ENCODE measurements around the gene EFEMP2.

Gene EFEMP2

DNA sequence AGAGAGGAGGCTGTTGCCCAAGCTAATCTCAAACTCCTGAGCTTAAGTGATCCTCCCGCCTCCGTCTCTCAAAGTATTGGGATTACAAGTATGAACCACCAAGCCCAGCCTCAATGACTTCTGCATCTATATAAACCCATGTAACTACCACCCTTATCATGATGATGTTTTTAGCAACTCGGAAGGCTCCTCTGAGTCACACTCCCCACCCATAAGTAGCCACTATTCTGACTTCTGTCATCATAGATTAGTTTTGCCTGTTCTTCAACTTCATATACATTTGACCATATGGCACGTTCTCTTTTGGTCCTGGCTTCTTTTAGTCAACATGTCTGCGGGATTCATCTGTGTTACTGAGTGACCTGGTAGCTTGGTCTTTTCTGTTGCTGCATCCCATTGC, 34.0 kb upstream of the EFEMP2 start:
- H2BK5ac ChIP-seq (ENCODE audit: low read depth, low read length, poor library complexity): no peak overlapping the region
- no peaks in the 10 kb centered on the region for H3K27me3 ChIP-seq (ENCODE audit: insufficient read depth, low read length)
- no peak overlapping the region for H2BK120ac ChIP-seq (ENCODE audit: insufficient read depth, low read length, poor library complexity)
- H4K8ac ChIP-seq (ENCODE audit: low read depth, low read length): no peak overlapping the region
- DNase-seq: peak in 1 of 2 donors; percentile 42
- no peaks in the 10 kb centered on the region for H3K79me2 ChIP-seq (ENCODE audit: control insufficient read depth, insufficient read depth, low read length, poor library complexity)
- no peaks in the 10 kb centered on the region for H3K36me3 ChIP-seq (ENCODE audit: control insufficient read depth in 1 of 2, insufficient read depth in 2 of 2, low read length in 2 of 2)
- H3K79me1 ChIP-seq (ENCODE audit: low read length): peaks cover 7% of the 10 kb centered on the region
- no peak overlapping the region for H4K91ac ChIP-seq (ENCODE audit: low read depth, low read length)
- no peak overlapping the region for H3K4me2 ChIP-seq (ENCODE audit: low read length)
- no peaks in the 10 kb centered on the region for H3K9me3 ChIP-seq (ENCODE audit: insufficient read depth, low read depth, low read length)
- no peak overlapping the region for H2AK5ac ChIP-seq (ENCODE audit: low read length)
- H3K4me3 ChIP-seq (ENCODE audit: low read depth, low read length): no peak overlapping the region
- H3K27ac ChIP-seq (ENCODE audit: low read depth, low read length): no peak overlapping the region
- no peak overlapping the region for H4K12ac ChIP-seq (ENCODE audit: low read depth, low read length)
- no peak overlapping the region for H3K18ac ChIP-seq (ENCODE audit: low read length)
- no peak overlapping the region for H3K14ac ChIP-seq (ENCODE audit: low read length)
- no peak overlapping the region for H2BK12ac ChIP-seq (ENCODE audit: low read length)
- H3K4me1 ChIP-seq (ENCODE audit: control insufficient read depth in 1 of 2, insufficient read depth in 2 of 2, low read length in 2 of 2): peaks cover 17 to 22% of the 10 kb centered on the region in 2 experiments
- H3K9ac ChIP-seq (ENCODE audit: low read length): no peak overlapping the region
- H2AFZ ChIP-seq (ENCODE audit: insufficient read depth, low read length, poor library complexity): no peak overlapping the region
- no CpG with 5 or more reads among the region's 5 CpGs for WGBS (ENCODE audit: extremely low coverage, insufficient coverage, insufficient read length)
- no peak overlapping the region for H3K4ac ChIP-seq (ENCODE audit: low read depth, low read length)
- no peak overlapping the region for H3K23ac ChIP-seq (ENCODE audit: low read length)

DNA sequence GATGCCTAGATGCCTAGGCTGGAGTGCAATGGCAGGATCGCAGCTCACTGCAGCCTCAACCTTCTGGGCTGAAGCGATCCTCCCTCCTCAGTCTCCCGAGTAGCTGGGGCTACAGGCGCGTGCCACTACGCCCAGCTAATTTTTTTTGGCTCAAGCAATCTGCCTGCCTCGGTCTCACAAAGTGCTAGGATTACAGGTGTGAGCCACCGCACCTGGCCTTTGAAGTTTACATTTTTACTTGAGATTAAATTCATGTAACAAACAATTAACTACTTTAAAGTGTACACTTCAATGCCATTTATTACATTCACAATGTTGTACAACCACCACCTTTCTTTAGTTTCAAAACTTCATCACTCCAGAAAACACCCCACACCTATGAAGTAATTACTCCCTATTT, 31.1 kb upstream of the EFEMP2 start:
- Histone ChIP-seq H3K23ac (ENCODE audit: low read length) (no peak overlapping the region), H3K27me3 (ENCODE audit: insufficient read depth, low read length) (peaks cover 13% of the 10 kb centered on the region), H4K8ac (ENCODE audit: low read depth, low read length) (no peak overlapping the region), H3K14ac (ENCODE audit: low read length) (no peak overlapping the region), H4K12ac (ENCODE audit: low read depth, low read length) (no peak overlapping the region), H3K4ac (ENCODE audit: low read depth, low read length) (no peak overlapping the region), H3K9me3 (ENCODE audit: insufficient read depth, low read depth, low read length) (no peaks in the 10 kb centered on the region), H3K79me1 (ENCODE audit: low read length) (peaks cover 20% of the 10 kb centered on the region), H3K79me2 (ENCODE audit: control insufficient read depth, insufficient read depth, low read length, poor library complexity) (peaks cover 8% of the 10 kb centered on the region), H3K4me1 (ENCODE audit: control insufficient read depth in 1 of 2, insufficient read depth in 2 of 2, low read length in 2 of 2) (peaks cover 33 to 38% of the 10 kb centered on the region in 2 experiments), H2BK5ac (ENCODE audit: low read depth, low read length, poor library complexity) (no peak overlapping the region), H3K4me2 (ENCODE audit: low read length) (no peak overlapping the region), H2BK120ac (ENCODE audit: insufficient read depth, low read length, poor library complexity) (peak overlapping the region; percentile 55), H3K4me3 (ENCODE audit: low read depth, low read length) (no peak overlapping the region), H3K9ac (ENCODE audit: low read length) (no peak overlapping the region), H2AFZ (ENCODE audit: insufficient read depth, low read length, poor library complexity) (no peak overlapping the region), H2BK12ac (ENCODE audit: low read length) (no peak overlapping the region), H3K18ac (ENCODE audit: low read length) (no peak overlapping the region), H4K91ac (ENCODE audit: low read depth, low read length) (peak overlapping the region; percentile 16), H2AK5ac (ENCODE audit: low read length) (no peak overlapping the region), H3K36me3 (ENCODE audit: control insufficient read depth in 1 of 2, insufficient read depth in 2 of 2, low read length in 2 of 2) (no peaks in the 10 kb centered on the region), H3K27ac (ENCODE audit: low read depth, low read length) (no peak overlapping the region)
- WGBS (ENCODE audit: extremely low coverage, insufficient coverage, insufficient read length): no CpG with 5 or more reads among the region's 8 CpGs
- no peak for DNase-seq

DNA sequence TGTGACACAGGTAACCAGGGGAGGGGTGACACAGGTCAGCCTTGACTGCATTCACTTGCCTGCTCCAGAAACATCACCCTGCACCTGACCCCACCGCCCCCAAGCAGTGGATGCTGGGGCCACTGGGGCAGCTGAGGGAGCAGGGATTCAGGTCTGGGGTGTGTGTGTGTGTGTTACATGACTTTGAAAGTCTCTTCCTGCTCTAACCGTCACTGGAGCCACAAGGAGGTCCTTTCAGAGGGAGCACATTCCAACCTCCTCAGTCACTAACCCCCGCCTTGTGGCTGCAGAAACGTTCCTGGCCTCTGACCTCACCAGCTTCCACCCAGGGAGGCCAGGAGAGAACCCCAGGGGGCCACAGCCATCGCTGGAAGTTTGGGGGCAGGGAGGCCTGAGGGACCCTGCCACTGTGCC, 30.5 kb upstream of the EFEMP2 start:
- no peak overlapping the region for H3K14ac ChIP-seq (ENCODE audit: low read length)
- H3K27me3 ChIP-seq (ENCODE audit: insufficient read depth, low read length): peaks cover 13% of the 10 kb centered on the region
- H2BK12ac ChIP-seq (ENCODE audit: low read length): peak overlapping the region; percentile 51
- H3K4me3 ChIP-seq (ENCODE audit: low read depth, low read length): no peak overlapping the region
- peak overlapping the region; percentile 29 for H3K27ac ChIP-seq (ENCODE audit: low read depth, low read length)
- H3K18ac ChIP-seq (ENCODE audit: low read length): no peak overlapping the region
- no peak overlapping the region for H2AK5ac ChIP-seq (ENCODE audit: low read length)
- H2BK120ac ChIP-seq (ENCODE audit: insufficient read depth, low read length, poor library complexity): peak overlapping the region; percentile 5
- no peak overlapping the region for H4K91ac ChIP-seq (ENCODE audit: low read depth, low read length)
- H3K23ac ChIP-seq (ENCODE audit: low read length): no peak overlapping the region
- DNase-seq: peak; percentile 68 to 72
- no peak overlapping the region for H2AFZ ChIP-seq (ENCODE audit: insufficient read depth, low read length, poor library complexity)
- H3K4me2 ChIP-seq (ENCODE audit: low read length): peak overlapping the region; percentile 25
- WGBS (ENCODE audit: extremely low coverage, insufficient coverage, insufficient read length): no CpG with 5 or more reads among the region's 5 CpGs
- H3K79me2 ChIP-seq (ENCODE audit: control insufficient read depth, insufficient read depth, low read length, poor library complexity): peaks cover 8% of the 10 kb centered on the region
- no peaks in the 10 kb centered on the region for H3K36me3 ChIP-seq (ENCODE audit: control insufficient read depth in 1 of 2, insufficient read depth in 2 of 2, low read length in 2 of 2)
- H4K12ac ChIP-seq (ENCODE audit: low read depth, low read length): no peak overlapping the region
- peaks cover 20% of the 10 kb centered on the region for H3K79me1 ChIP-seq (ENCODE audit: low read length)
- no peak overlapping the region for H2BK5ac ChIP-seq (ENCODE audit: low read depth, low read length, poor library complexity)
- no peak overlapping the region for H3K4ac ChIP-seq (ENCODE audit: low read depth, low read length)
- peaks cover 33 to 38% of the 10 kb centered on the region in 2 experiments for H3K4me1 ChIP-seq (ENCODE audit: control insufficient read depth in 1 of 2, insufficient read depth in 2 of 2, low read length in 2 of 2)
- peak overlapping the region; percentile 12 for H4K8ac ChIP-seq (ENCODE audit: low read depth, low read length)
- no peaks in the 10 kb centered on the region for H3K9me3 ChIP-seq (ENCODE audit: insufficient read depth, low read depth, low read length)
- H3K9ac ChIP-seq (ENCODE audit: low read length): no peak overlapping the region

DNA sequence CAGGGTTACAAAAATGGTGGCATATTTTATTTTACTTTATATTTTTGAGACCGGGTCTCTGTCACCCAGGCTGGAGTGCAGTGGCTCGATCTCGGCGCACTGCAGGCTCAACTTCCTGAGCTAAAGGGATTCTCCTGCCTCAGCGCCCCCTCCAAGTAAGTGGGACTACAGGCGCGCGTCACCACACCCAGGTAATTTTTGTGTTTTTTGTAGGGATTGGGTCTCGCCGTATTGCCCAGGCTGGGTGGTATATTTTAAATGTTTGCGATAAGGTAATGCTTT, 28.2 kb upstream of the EFEMP2 start:
- Histone ChIP-seq H3K79me2 (ENCODE audit: control insufficient read depth, insufficient read depth, low read length, poor library complexity) (peaks cover 8% of the 10 kb centered on the region), H3K27ac (ENCODE audit: low read depth, low read length) (no peak overlapping the region), H2AFZ (ENCODE audit: insufficient read depth, low read length, poor library complexity) (no peak overlapping the region), H3K14ac (ENCODE audit: low read length) (no peak overlapping the region), H3K4me1 (ENCODE audit: control insufficient read depth in 1 of 2, insufficient read depth in 2 of 2, low read length in 2 of 2) (peaks cover 33 to 38% of the 10 kb centered on the region in 2 experiments), H3K18ac (ENCODE audit: low read length) (no peak overlapping the region), H4K91ac (ENCODE audit: low read depth, low read length) (no peak overlapping the region), H3K9me3 (ENCODE audit: insufficient read depth, low read depth, low read length) (no peaks in the 10 kb centered on the region), H3K23ac (ENCODE audit: low read length) (no peak overlapping the region), H2AK5ac (ENCODE audit: low read length) (no peak overlapping the region), H3K9ac (ENCODE audit: low read length) (no peak overlapping the region), H3K27me3 (ENCODE audit: insufficient read depth, low read length) (peaks cover 13% of the 10 kb centered on the region), H4K12ac (ENCODE audit: low read depth, low read length) (no peak overlapping the region), H3K79me1 (ENCODE audit: low read length) (peaks cover 20% of the 10 kb centered on the region), H3K4ac (ENCODE audit: low read depth, low read length) (no peak overlapping the region), H3K4me3 (ENCODE audit: low read depth, low read length) (no peak overlapping the region), H3K4me2 (ENCODE audit: low read length) (peak overlapping the region; percentile 85), H2BK12ac (ENCODE audit: low read length) (no peak overlapping the region), H2BK5ac (ENCODE audit: low read depth, low read length, poor library complexity) (no peak overlapping the region), H4K8ac (ENCODE audit: low read depth, low read length) (no peak overlapping the region), H3K36me3 (ENCODE audit: control insufficient read depth in 1 of 2, insufficient read depth in 2 of 2, low read length in 2 of 2) (peaks cover 0 to 5% of the 10 kb centered on the region in 2 experiments), H2BK120ac (ENCODE audit: insufficient read depth, low read length, poor library complexity) (no peak overlapping the region)
- DNase-seq: no peak
- no CpG with 5 or more reads among the region's 11 CpGs for WGBS (ENCODE audit: extremely low coverage, insufficient coverage, insufficient read length)
